UCSD-AML1 (cell line): ENCODE measurements around the gene LEFTY1.
"Not testable (repeated sequence)": the region's sequence is repeated elsewhere in the genome, so short reads cannot be mapped to it uniquely, and the experiment has no call there.

ENCODE experiments used
- DNase-seq: peaks from one replicate; lab custom pipeline; 2025; ENCODE audit not compliant: unreplicated experiment; lab: John Stamatoyannopoulos, UW

Gene LEFTY1

DNA sequence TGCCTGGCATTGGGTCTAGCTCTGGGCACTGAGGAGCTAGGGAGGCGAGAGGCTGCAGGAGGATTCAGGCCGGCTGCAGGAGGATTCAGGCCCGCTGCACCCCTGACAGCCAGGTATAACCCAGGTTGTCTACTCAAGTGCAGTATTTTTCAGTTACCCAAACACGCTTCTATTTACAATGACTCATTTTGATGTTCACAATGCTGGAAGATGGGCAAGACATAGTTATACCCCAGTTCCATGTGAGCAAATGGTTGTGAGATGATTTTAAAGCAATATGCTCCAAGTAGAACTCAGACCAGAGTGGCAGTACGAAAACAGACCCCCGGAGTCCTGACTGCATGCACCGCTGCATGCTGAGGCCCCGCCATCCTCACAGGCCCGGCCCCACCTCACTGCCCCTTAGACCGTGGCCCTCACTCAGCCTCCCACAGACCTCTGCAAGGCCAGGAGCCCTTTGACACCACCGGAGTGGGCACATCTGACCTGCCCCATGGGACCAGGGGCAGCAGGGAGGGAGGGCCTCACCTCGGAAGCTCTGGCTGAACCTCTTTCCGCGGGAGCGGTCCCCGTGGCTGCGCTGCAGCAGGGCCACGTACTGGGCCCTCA is 553 bp downstream of the LEFTY1 start:
- DNase-seq = no peak

DNA sequence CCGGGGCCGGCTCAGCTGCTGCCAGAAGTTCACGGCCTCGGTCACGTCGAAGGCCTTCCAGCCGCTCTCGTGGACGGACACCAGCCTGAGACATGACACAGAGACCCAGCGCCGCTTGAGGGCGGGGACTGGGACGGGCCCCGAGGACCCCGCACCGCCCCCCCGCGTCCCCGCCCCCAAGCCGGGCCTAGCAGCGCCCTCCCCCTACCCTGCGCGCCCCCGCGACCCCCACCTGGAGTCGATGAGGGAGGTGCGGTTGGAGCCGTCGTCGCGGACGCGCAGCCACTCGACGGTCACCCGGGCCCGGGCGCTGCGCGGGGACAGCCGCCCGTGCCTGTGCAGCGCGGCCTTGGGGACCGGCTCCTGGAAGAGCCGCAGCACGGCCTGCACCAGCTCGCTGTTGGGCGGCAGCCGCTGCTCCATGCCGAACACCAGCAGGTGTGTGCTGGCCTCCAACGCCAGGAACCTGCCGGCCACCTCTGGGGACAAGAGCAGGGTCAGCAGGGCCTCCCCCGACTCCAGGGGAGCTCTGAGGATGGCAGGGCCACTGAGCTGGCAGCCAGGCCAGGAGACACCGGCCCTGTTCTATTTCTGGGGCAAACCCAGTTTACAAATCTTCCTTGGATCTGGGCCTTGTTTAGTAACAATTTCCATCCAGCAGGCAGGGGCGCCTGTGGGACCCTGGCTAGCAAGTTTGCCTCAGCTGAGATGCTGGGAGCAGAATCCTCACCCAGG is 1.2 kb downstream of the LEFTY1 start:
- not testable (repeated sequence) for DNase-seq

GRCh38 chr1:225887030-225887314 is 2.0 kb downstream of the LEFTY1 start:
- no peak for DNase-seq

GRCh38 chr1:225886159-225887029 is 2.6 kb downstream of the LEFTY1 start:
- no peak for DNase-seq

DNA sequence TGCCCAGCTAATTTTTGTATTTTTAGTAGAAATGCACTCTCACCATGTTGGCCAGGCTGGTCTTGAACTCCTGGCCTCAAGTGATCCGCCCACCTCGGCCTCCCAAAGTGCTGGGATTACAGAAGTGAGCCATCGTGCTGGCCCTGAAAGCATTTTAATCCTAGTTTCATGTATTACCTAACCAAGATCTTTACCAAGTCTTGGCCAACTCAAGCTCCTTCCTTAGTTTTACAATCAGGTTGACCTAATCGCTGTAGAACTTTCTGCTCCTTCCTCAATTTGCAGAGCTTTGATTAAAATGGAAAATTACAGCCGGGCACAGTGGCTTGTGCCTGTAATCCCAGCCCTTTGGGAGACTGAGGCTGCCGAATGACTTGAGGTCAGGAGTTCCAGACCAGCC is 3.6 kb downstream of the LEFTY1 start:
- DNase-seq = no peak

GRCh38 chr1:225883616-225884265 is 5.2 kb downstream of the LEFTY1 start:
- no peak for DNase-seq

GRCh38 chr1:225882694-225883615 is 6.0 kb downstream of the LEFTY1 start:
- peak; percentile 69 for DNase-seq

DNA sequence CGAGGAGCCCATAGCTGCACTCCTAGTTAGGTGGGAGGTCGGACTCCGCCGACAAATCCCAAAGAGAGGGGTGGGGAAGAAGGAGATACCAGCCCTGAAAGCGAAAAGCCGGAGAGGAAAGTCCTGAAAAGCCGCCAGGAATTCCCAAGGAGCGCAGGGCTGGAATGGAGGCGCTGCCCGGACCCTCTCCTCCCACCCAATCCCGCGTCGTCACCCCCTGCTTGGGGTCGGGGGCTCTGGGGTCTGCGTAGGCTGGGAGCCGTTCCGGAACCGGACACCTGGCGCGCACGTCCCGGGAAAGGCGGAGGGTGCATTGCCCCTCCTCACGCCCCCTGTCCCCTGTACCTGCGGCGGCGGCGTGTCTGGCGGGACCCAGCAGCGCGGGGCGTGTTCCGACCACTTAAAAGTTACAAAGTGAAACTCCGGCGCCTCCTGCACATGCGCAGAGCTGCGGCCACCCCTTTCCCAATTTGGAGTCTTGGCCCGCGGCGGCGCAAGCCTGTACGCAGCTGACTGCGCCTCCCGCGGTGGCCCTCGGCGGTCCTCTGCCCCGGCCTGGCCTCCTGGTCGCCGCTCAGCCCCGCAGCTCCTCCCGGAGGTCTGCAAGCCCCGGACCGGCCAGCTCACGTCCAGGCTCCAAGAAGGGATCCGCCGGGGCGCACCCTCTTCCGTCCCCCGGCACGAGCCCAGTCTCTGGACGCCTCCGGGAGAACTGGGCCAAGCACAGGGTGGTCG is 6.8 kb downstream of the LEFTY1 start, which contains the start of gene TMEM63A:
TSS of gene TMEM63A (minus strand) at position 422 of the 735 bp plus-strand sequence. CDS start 4,800 bp downstream, outside the sequence.
- DNase-seq = peak; percentile 89

DNA sequence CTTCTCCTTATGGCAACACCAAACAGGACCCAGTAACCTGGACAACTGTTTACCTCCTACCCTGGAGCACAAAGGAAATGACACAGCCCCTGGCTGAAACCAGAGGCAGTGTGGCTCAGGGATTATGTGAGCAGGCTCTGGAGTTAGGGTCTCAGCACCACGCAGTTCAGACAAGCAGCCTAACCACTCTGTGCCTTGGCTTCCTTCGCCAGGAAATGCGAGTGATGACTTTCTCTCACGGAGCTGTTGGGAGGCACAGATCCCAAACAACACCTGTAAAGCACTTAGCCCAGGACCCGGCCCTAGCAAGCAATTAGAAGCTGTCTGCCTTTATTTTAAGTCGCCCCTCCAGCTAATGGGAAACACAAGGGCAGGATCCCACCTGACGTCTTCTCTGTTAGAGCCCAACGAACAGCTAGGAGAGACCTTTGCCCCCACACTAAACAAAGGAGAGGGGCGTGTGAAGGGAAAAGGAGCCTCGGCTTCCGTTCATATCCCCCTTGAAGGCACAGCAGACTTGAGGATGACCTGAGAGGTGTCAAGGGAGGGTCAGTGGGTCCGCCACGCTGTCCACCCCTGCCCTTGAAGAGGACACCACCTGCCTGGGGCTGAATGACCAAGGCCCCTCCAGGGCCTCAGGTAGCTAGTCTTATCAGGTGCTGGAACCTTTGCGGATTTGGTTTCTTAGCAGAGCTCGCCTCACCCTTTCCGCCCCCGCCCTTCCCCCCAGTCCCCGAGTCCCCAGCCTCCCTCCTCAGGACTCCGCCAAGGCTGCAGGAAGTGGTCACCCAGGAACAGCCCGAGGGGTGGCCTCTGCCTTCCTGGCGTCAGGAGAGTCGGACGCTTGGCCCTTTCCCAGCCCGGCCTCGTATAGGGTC is 7.6 kb downstream of the LEFTY1 start:
- peak; percentile 70 for DNase-seq

- no peak for DNase-seq
These were observed 8.3 kb downstream of the LEFTY1 start for GRCh38 chr1:225880636-225881035.

GRCh38 chr1:225880222-225880588 is 8.7 kb downstream of the LEFTY1 start:
- no peak for DNase-seq

DNA sequence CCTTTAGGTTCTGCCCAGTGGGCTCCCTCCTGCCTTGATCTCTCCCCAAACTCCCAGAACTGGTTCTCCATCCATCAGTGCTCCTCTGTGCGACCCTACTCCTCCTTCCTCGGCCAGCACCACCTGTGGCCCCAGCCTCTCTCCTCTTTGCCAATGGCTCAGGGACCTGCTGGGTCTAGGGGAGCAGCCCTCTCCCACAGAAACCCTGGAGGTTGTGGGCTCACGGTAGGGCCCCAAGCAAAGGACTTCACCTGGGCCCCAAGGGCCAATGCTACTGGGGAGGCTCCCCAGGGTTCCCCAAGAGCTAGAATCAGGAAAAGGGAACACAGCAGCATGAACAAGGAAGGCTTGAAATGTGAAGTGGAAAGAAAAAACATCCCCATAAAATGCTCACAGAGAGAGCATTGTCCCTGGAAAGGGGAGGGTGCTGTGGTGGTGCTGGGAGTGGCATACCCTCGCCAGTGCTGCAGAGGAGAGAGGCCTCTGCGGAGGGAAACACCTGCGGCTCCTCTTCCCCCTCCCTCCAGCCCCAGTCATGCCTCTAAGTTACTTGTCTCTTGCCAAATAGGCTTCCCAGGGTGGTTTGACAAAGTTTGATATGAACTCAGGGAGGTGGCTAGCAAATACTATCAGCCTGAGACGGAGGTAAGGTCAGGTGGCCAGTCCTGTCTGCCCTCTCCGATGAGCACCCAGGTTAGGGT is 9.3 kb downstream of the LEFTY1 start:
- DNase-seq = no peak

DNA sequence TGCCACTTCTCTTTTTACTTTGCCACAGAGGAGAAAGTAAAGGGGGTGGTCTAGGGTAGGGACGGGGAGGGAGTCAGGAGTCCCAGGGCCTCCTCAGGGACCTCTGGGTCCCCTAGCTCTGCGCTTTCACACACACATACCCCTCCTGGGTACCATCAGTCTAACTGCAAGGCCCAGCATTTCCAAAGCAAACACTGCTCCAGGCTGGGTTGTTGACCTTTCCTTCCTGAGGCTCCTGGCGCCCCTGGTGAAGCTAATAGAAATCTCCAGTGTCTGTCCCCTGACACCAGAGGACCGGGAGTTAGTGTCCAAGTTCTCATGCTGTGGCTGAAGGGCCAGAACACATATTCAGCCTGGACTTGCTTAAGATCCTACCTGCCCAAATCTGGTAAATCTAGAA is 10.7 kb downstream of the LEFTY1 start:
- DNase-seq = no peak

DNA sequence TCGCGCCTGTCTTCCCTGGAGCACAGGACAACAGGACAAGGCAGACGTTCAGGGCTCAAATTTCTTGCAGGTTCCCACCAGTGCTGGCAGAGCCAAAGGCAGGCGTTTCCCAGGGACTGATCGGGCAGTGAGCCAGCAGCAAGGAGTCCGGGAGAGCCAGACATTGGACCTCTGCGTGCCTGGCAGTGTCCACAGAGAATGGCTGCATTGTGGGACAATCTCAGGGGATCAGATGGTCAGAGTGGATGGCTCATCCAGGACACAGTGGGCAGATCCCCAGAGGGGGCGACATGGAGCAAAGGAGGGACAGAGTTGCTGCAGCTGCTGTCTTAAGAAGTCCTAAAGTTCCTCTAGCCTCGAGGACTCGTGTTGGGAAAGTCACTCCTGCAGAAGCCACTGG is 11.4 kb downstream of the LEFTY1 start:
- DNase-seq = peak; percentile 47

GRCh38 chr1:225876900-225877510 is 11.9 kb downstream of the LEFTY1 start:
- DNase-seq = no peak

- no peak for DNase-seq
These were observed 13.7 kb downstream of the LEFTY1 start for GRCh38 chr1:225875044-225875815.

- no peak for DNase-seq
These were observed 14.5 kb downstream of the LEFTY1 start for GRCh38 chr1:225874431-225874830.
